ENCODE results near the gene CMBL.
"Not testable (repeated sequence)": the region's sequence is repeated elsewhere in the genome, so short reads cannot be mapped to it uniquely, and the experiment has no call there.

CMBL gene

DNA sequence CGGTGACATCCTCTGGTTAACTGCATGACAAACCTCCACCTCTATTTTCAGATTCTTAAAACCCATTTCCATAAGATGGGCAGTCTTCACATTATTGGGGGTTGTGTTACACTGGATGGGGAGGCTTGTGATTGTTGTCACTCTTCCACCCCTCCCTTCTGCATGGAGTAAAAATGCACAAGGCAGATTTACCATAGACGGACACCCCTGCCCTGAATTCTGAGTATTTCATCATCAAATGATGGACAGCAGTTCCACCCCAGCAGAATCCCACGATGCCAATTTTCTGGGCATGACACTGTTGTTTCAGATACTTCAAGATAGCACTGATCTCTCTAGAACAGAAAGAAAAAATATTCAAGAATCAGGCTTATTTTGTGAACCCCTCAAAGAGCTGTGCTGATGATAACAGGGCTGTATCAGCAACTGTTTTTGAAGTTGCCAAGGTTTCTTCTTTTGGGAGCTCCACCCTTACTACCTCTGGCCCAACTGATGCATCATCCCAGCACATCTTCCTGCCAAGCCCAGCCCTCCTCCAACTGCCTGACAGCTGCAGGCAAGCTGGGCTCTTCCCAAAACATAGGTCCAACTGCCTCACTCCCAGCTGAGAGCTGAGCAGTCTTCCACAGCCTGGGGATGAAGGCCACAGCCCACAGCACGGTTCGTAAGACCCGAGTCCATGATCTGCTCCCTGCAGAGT, 21.4 kb downstream of the CMBL start:
- POLR2A ChIA-PET (ENCODE audit: low non-redundant PET): no interaction called here

DNA sequence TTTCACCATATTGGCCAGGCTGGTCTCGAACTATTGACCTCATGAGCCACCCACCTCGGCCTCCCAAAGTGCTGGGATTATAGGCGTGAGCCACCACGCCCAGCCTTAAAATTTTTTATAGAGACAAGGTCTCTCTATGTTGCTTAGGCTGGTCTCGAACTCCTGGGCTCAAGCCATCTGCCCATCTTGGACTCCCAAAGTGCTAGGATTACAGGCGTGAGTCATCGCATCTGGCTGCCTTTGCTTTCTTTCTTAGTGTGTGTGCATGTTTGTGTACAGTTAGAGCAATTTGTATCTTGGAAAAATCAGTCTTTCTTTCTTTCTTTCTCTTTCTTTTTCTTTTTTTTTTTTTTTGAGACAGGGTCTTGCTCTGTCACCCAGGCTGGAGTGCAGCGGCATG, 22.3 kb downstream of the CMBL start:
- POLR2A ChIA-PET (ENCODE audit: low non-redundant PET); CTCF ChIA-PET; DNase-seq (ENCODE audit: low spot score): not testable (repeated sequence)
- H3K27ac ChIP-seq: peak overlapping the region; percentile 48

More for the DNA sequence above, 21.4 kb downstream of the CMBL start:
- no peak for DNase-seq (ENCODE audit: low spot score)
- CTCF ChIA-PET: no interaction called here
- TF ChIP-seq, protein P1, sequence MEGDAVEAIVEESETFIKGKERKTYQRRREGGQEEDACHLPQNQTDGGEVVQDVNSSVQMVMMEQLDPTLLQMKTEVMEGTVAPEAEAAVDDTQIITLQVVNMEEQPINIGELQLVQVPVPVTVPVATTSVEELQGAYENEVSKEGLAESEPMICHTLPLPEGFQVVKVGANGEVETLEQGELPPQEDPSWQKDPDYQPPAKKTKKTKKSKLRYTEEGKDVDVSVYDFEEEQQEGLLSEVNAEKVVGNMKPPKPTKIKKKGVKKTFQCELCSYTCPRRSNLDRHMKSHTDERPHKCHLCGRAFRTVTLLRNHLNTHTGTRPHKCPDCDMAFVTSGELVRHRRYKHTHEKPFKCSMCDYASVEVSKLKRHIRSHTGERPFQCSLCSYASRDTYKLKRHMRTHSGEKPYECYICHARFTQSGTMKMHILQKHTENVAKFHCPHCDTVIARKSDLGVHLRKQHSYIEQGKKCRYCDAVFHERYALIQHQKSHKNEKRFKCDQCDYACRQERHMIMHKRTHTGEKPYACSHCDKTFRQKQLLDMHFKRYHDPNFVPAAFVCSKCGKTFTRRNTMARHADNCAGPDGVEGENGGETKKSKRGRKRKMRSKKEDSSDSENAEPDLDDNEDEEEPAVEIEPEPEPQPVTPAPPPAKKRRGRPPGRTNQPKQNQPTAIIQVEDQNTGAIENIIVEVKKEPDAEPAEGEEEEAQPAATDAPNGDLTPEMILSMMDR (conservative IDR thresholded peaks at IDR 0.05; ENCODE audit: low read depth): no peak
- H3K27ac ChIP-seq: peak overlapping the region; percentile 35; the same call in 1 of the 2 replicates

DNA sequence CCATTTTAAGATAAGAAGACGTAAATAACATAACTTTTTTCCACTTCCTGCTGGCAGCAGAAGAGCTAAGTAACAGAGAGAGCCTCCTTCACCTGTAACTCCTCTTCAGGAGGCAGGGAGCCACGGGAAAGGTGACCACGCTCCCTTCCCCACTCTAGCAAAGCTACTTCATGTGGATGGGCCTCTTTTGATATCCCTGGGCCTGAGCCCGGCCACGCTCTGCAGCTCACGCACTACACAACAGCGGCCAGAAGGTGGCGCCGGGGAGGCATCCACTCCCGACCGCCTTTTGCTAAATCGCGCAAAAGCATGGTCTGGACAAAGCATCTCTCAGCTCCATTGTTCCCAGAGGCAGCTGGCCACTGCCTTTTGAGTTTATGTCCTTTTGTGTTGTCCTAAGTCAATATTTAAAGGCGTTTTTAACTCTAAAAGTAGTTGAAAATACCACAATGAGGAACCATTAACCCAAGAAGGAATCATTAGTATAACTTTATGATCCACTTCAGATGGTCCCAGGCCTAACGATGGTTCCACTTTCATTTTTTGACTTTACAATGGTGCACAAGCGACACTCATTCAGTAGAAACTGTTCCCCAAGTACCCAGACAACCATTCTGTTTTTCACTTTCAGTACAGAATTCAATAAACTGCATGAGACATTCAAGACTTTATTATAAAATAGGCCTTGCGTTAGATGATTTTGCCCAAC, 23.6 kb downstream of the CMBL start:
- H3K27ac ChIP-seq: no peak overlapping the region
- POLR2A ChIA-PET (ENCODE audit: low non-redundant PET): no interaction called here
- CTCF ChIA-PET: interaction anchor here (0.5 to 1.2 kb wide), 13 partner anchors 8 to 407 kb away, joined by 3 to 9 read pairs (median 4); partner anchors contain the start of genes ATPSCKMT, CCT5 and MARCHF6
- DNase-seq (ENCODE audit: low spot score): peak; percentile 84
- TF ChIP-seq, protein P1 (conservative IDR thresholded peaks at IDR 0.05; ENCODE audit: low read depth): peak; percentile 98

DNA sequence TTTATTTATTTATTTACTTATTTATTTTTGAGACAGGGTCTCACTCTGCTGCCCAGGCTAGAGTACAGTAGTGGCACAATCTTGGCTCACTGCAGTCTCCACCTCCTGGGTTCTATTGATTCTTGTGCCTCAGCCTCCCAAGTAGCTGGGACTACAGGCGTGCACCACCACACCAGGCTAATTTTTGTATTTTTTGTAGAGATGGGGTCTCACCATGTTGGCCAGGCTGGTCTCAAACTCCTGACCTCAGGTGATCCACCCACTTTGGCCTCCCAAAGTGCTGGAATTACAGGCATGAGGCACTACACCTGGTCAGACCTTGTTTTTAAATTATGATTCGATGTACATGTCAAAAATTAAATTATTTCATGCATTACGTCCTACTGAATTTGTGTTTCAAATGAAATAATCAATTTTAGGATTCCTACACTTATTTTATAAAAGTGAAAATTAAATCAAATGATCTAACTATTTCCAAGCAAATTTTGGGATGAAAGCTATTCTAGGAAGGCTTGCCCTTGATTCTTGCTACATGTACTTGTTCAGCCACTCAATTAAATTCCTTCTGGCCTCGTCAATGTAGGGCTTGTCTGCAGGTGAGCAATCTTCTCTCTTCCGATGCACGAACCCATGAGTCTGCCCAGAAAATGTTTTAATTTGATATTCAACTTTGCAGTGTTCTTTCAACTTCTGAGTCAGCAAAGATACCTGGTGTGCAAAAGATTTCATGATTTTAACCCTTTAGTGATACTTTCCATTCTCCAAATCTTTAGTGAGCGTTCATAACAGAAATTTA, 27.6 kb downstream of the CMBL start:
- CTCF ChIA-PET: interaction anchor here (0.7 to 1.3 kb wide), 3 partner anchors 16 to 297 kb away, joined by 3 to 4 read pairs (median 4); no protein-coding TSS in a partner anchor
- TF ChIP-seq, protein P1 (conservative IDR thresholded peaks at IDR 0.05; ENCODE audit: low read depth): no peak
- H3K27ac ChIP-seq: no peak overlapping the region
- no peak for DNase-seq (ENCODE audit: low spot score)
- POLR2A ChIA-PET (ENCODE audit: low non-redundant PET): no interaction called here

DNA sequence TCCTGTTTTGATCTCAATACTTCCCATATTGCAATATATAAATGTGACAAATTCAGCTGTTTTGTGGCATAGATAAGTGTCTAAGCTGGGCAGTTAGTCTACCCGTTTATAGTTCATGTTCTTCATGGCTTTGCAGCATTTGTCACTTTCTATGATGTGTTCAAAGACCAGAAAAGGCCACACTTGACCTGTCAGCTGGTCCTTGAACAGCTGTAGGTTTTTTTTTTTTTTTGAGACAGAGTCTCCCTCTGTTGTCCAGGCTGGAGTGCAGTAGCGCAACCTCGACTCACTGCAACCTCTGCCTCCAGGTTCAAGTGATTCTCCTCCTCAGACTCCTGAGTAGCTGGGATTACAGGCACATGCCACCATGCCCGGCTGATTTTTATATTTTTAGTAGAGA, 28.4 kb downstream of the CMBL start:
- H3K27ac ChIP-seq: no peak overlapping the region
- TF ChIP-seq, protein P1 (conservative IDR thresholded peaks at IDR 0.05; ENCODE audit: low read depth): no peak
- no peak for DNase-seq (ENCODE audit: low spot score)
- CTCF ChIA-PET: interaction anchor here (1.3 kb wide), 1 partner anchor 85 kb away, joined by 4 read pairs; no protein-coding TSS in a partner anchor
- POLR2A ChIA-PET (ENCODE audit: low non-redundant PET): no interaction called here

DNA sequence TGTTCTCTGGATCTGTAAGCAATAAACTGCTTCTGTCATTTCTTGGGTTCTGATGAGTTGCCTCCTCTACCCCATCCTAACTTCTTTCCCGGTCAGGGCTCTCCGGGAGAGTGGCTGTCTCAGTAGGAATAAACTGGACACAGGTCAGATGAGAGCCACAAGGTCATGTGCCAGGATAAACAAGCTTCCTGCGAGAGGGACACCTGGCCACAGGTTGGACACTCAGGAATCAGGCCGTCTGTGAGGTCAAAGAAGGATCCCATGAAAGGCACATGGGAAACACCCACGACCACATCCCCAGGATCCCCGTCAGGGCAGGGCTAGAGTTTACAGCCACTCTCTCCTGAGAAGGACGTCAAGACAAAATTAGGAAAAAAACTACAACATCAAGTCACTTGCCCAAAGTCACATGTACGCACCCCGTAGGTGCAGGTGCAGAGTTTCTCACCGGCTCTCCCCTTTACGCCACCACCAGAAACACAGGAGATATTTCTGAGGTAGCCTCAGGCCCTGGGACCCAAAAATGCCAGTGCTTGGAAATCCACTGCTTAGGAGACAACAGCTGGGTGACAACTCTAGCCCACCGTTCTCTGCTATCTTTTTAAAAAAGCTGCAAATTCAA, 28.9 kb downstream of the CMBL start:
- no peak for DNase-seq (ENCODE audit: low spot score)
- POLR2A ChIA-PET (ENCODE audit: low non-redundant PET): no interaction called here
- H3K27ac ChIP-seq: no peak overlapping the region
- CTCF ChIA-PET: interaction anchor here (1.3 kb wide), 1 partner anchor 86 kb away, joined by 4 read pairs; no protein-coding TSS in a partner anchor
- TF ChIP-seq, protein P1 (conservative IDR thresholded peaks at IDR 0.05; ENCODE audit: low read depth): no peak

Data from RWPE1 (cell line).